KOPT-K1 (cell line): ENCODE results near the gene FMN2.
"Not testable (repeated sequence)": the region's sequence is repeated elsewhere in the genome, so short reads cannot be mapped to it uniquely, and the experiment has no call there.

Experiments
- H3K27ac ChIP-seq: fragments of 200-600 bp; sonication (generic); 2 replicates; pipeline ENCODE4 v1.5.1; 2016; ENCODE audit warnings: antibody characterized with exemption, mild to moderate bottlenecking, low read depth, low read length; ENCODE audit not compliant: poor library complexity, severe bottlenecking
- H3K36me3 ChIP-seq: fragments of 200-600 bp; sonication (generic); 2 replicates; pipeline ENCODE4 v1.5.1; 2017; ENCODE audit warnings: antibody characterized with exemption, mild to moderate bottlenecking, low read length, moderate library complexity; ENCODE audit not compliant: insufficient read depth
- H3K9me3 ChIP-seq: fragments of 200-600 bp; sonication (generic); 2 replicates; pipeline ENCODE4 v1.5.1; 2017; ENCODE audit warnings: antibody characterized with exemption, low read length, mild to moderate bottlenecking; ENCODE audit not compliant: insufficient read depth, poor library complexity, severe bottlenecking

FMN2 gene

GRCh38 chr1:240148333-240148732 is 56.6 kb downstream of the FMN2 start:
- no peak overlapping the region for H3K27ac ChIP-seq
- no peaks in the 10 kb centered on the region for H3K9me3 ChIP-seq
- H3K36me3 ChIP-seq: no peaks in the 10 kb centered on the region

- no peak overlapping the region for H3K27ac ChIP-seq
- H3K36me3 ChIP-seq: no peaks in the 10 kb centered on the region
These were observed 57.9 kb downstream of the FMN2 start for GRCh38 chr1:240149484-240150094.

GRCh38 chr1:240151136-240151735 is 59.6 kb downstream of the FMN2 start:
- Histone ChIP-seq H3K9me3 (no peaks in the 10 kb centered on the region), H3K36me3 (no peaks in the 10 kb centered on the region), H3K27ac (no peak overlapping the region)

More at GRCh38 chr1:240149484-240150094, 57.9 kb downstream of the FMN2 start:
- no peaks in the 10 kb centered on the region for H3K9me3 ChIP-seq

GRCh38 chr1:240152611-240153297 is 61.1 kb downstream of the FMN2 start:
- Histone ChIP-seq H3K36me3 (no peaks in the 10 kb centered on the region), H3K9me3 (no peaks in the 10 kb centered on the region), H3K27ac (no peak overlapping the region)

GRCh38 chr1:240155605-240156004 is 63.9 kb downstream of the FMN2 start:
- Histone ChIP-seq H3K36me3 (no peaks in the 10 kb centered on the region), H3K9me3 (no peaks in the 10 kb centered on the region), H3K27ac (no peak overlapping the region)

- H3K27ac ChIP-seq: no peak overlapping the region
- no peaks in the 10 kb centered on the region for H3K9me3 ChIP-seq
- no peaks in the 10 kb centered on the region for H3K36me3 ChIP-seq
These were observed 73.1 kb downstream of the FMN2 start for GRCh38 chr1:240164742-240165141.

GRCh38 chr1:240169188-240169587 is 77.5 kb downstream of the FMN2 start:
- Histone ChIP-seq H3K9me3 (no peaks in the 10 kb centered on the region), H3K36me3 (no peaks in the 10 kb centered on the region), H3K27ac (no peak overlapping the region)

GRCh38 chr1:240170266-240170665 is 78.6 kb downstream of the FMN2 start:
- H3K9me3 ChIP-seq: no peaks in the 10 kb centered on the region
- no peak overlapping the region for H3K27ac ChIP-seq
- no peaks in the 10 kb centered on the region for H3K36me3 ChIP-seq

GRCh38 chr1:240170806-240171205 is 79.1 kb downstream of the FMN2 start:
- H3K9me3 ChIP-seq: no peaks in the 10 kb centered on the region
- no peaks in the 10 kb centered on the region for H3K36me3 ChIP-seq
- no peak overlapping the region for H3K27ac ChIP-seq

GRCh38 chr1:240171907-240172306 is 80.2 kb downstream of the FMN2 start:
- Histone ChIP-seq H3K36me3 (no peaks in the 10 kb centered on the region), H3K27ac (no peak overlapping the region), H3K9me3 (no peaks in the 10 kb centered on the region)

GRCh38 chr1:240173836-240174235 is 82.2 kb downstream of the FMN2 start:
- Histone ChIP-seq H3K27ac (no peak overlapping the region), H3K36me3 (no peaks in the 10 kb centered on the region), H3K9me3 (no peaks in the 10 kb centered on the region)

GRCh38 chr1:240174734-240175133 is 83.1 kb downstream of the FMN2 start:
- Histone ChIP-seq H3K36me3 (no peaks in the 10 kb centered on the region), H3K27ac (no peak overlapping the region), H3K9me3 (no peaks in the 10 kb centered on the region)

- Histone ChIP-seq H3K9me3 (no peaks in the 10 kb centered on the region), H3K36me3 (no peaks in the 10 kb centered on the region), H3K27ac (no peak overlapping the region)
These were observed 86.7 kb downstream of the FMN2 start for GRCh38 chr1:240178366-240178765.

- H3K36me3 ChIP-seq, H3K27ac ChIP-seq, H3K9me3 ChIP-seq: not testable (repeated sequence)
These were observed 93.0 kb downstream of the FMN2 start for GRCh38 chr1:240184682-240185081.

- Histone ChIP-seq H3K9me3 (no peaks in the 10 kb centered on the region), H3K27ac (no peak overlapping the region), H3K36me3 (no peaks in the 10 kb centered on the region)
These were observed 96.5 kb downstream of the FMN2 start for GRCh38 chr1:240188139-240188538.
